Skeletal muscle satellite cell (primary cell): ENCODE data around the gene SLC4A9. TPM values are rescaled to one million over a fixed set of nuclear protein-coding genes. Genes with fewer than 3 reads are reported as not detected.
"Not testable (repeated sequence)": the region's sequence is repeated elsewhere in the genome, so short reads cannot be mapped to it uniquely, and the experiment has no call there.

ENCODE experiments used
- H3K27me3 ChIP-seq: 2 replicates; pipeline ENCODE4 v1.7.0; 2013; ENCODE audit warnings: low read length; ENCODE audit not compliant: control insufficient read depth, insufficient read depth
- H3K36me3 ChIP-seq: 2 replicates; pipeline ENCODE4 v1.7.0; 2013; ENCODE audit warnings: mild to moderate bottlenecking, control low read depth, low read length; ENCODE audit not compliant: insufficient read depth
- H3K4me1 ChIP-seq: 2 replicates; pipeline ENCODE4 v1.7.0; 2013; ENCODE audit warnings: low read length; ENCODE audit not compliant: control insufficient read depth, insufficient read depth
- H3K4me2 ChIP-seq: 2 replicates; pipeline ENCODE4 v1.7.0; 2013; ENCODE audit warnings: mild to moderate bottlenecking, low read length
- H3K4me3 ChIP-seq: 2 replicates; pipeline ENCODE4 v1.7.0; 2013; ENCODE audit warnings: low read length
- H3K9ac ChIP-seq: 2 replicates; pipeline ENCODE4 v1.7.0; 2013; ENCODE audit warnings: mild to moderate bottlenecking, low read depth, low read length, moderate library complexity
- H3K9me3 ChIP-seq: replicated peaks from 2 replicates; pipeline ENCODE4 v1.7.0; 2013; ENCODE audit warnings: mild to moderate bottlenecking, control low read depth, low read length
- small RNA-seq: library from RNA; depleted of rRNA; stranded (forward); fragments of <200 nt; gene quantifications from one replicate; pipeline ENCODE3, GENCODE V24; 2012

The SLC4A9 gene

GRCh38 chr5:140408750-140409241 lies 48.8 kb downstream of the SLC4A9 start:
- H3K4me3 ChIP-seq, result no peak overlapping the region

DNA sequence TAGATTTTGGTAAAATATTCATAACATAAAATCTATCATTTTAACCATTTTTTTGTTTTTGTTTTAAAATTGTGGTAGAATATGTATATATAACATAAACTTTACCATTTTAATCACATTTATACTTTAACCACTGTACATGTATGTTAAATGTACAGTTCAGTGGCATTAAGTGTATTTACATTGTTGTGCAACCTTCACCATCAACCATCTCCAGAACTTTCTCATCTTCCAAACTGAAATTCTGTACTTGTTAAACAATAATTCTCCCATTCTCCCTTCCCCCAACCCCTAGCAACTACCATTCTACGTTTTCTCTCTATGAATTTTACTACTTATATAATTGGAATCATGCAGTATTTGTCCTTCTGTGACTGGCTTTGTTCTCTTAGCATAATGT lies 53.2 kb downstream of the SLC4A9 start:
- Histone ChIP-seq H3K9ac (no peak overlapping the region), H3K27me3 (no peaks in the 10 kb centered on the region), H3K36me3 (no peaks in the 10 kb centered on the region), H3K9me3 (no peaks in the 10 kb centered on the region), H3K4me1 (no peaks in the 10 kb centered on the region), H3K4me2 (no peak overlapping the region), H3K4me3 (no peak overlapping the region)

More at GRCh38 chr5:140408750-140409241, 48.8 kb downstream of the SLC4A9 start:
- Histone ChIP-seq H3K27me3 (no peaks in the 10 kb centered on the region), H3K4me1 (peaks cover 10% of the 10 kb centered on the region), H3K36me3 (peaks cover 6% of the 10 kb centered on the region), H3K9me3 (no peaks in the 10 kb centered on the region), H3K4me2 (no peak overlapping the region), H3K9ac (no peak overlapping the region)

- H3K27me3 ChIP-seq, result no peaks in the 10 kb centered on the region
- no peak overlapping the region for H3K4me2 ChIP-seq
- H3K9ac ChIP-seq, result no peak overlapping the region
- no peak overlapping the region for H3K4me3 ChIP-seq
- no peaks in the 10 kb centered on the region for H3K36me3 ChIP-seq
- H3K4me1 ChIP-seq, result no peaks in the 10 kb centered on the region
- H3K9me3 ChIP-seq, result no peaks in the 10 kb centered on the region
Observed at GRCh38 chr5:140417235-140417634, 57.2 kb downstream of the SLC4A9 start.

DNA sequence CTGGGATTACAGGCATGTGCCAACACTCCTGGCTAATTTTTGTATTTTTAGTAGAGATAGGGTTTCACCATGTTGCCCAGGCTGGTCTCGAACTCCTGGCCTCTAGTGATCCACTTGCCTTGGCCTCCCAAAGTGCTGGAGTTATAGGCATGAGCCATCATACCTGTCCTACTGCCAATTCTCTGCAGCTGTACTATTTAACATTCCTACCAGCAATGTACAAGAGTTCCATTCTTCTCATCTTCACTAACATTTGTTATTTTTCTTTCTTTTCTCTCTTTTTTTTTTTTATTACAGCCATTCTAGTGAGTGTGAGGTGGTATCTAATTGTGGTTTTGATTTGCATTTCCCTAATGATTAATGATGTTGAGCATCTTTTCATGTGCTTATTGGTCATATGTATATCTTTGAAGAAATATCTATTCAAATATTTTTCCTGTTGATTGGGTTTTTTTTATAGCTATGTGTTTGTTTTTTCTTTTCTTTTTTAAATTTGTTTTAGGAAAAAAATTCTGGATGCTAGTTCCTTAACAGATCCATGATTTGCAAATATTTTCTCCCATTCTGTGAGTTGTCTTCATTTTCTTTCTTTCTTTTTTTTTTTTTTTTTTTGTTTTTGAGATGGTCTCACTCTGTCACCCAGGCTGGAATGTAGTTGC lies 59.0 kb downstream of the SLC4A9 start:
- no peak overlapping the region for H3K9ac ChIP-seq
- no peak overlapping the region for H3K4me2 ChIP-seq
- no peaks in the 10 kb centered on the region for H3K4me1 ChIP-seq
- no peaks in the 10 kb centered on the region for H3K27me3 ChIP-seq
- no peaks in the 10 kb centered on the region for H3K9me3 ChIP-seq
- H3K4me3 ChIP-seq, result no peak overlapping the region
- H3K36me3 ChIP-seq, result no peaks in the 10 kb centered on the region

- Histone ChIP-seq H3K36me3 (no peaks in the 10 kb centered on the region), H3K9me3 (no peaks in the 10 kb centered on the region), H3K4me2 (no peak overlapping the region), H3K4me3 (no peak overlapping the region), H3K27me3 (no peaks in the 10 kb centered on the region), H3K4me1 (no peaks in the 10 kb centered on the region), H3K9ac (no peak overlapping the region)
Observed at GRCh38 chr5:140420226-140420570, 60.2 kb downstream of the SLC4A9 start.

- H3K27me3 ChIP-seq, result no peaks in the 10 kb centered on the region
- no peaks in the 10 kb centered on the region for H3K4me1 ChIP-seq
- no peak overlapping the region for H3K4me2 ChIP-seq
- no peaks in the 10 kb centered on the region for H3K36me3 ChIP-seq
- H3K4me3 ChIP-seq, result no peak overlapping the region
- no peak overlapping the region for H3K9ac ChIP-seq
- H3K9me3 ChIP-seq, result no peaks in the 10 kb centered on the region
Observed at GRCh38 chr5:140420665-140421361, 60.8 kb downstream of the SLC4A9 start.

GRCh38 chr5:140421375-140421774 lies 61.4 kb downstream of the SLC4A9 start:
- H3K4me1 ChIP-seq, H3K27me3 ChIP-seq, H3K9ac ChIP-seq, H3K36me3 ChIP-seq, H3K4me3 ChIP-seq, H3K4me2 ChIP-seq, H3K9me3 ChIP-seq: not testable (repeated sequence)

GRCh38 chr5:140423609-140424008 lies 63.6 kb downstream of the SLC4A9 start:
- H3K9ac ChIP-seq, result no peak overlapping the region
- no peaks in the 10 kb centered on the region for H3K27me3 ChIP-seq
- no peak overlapping the region for H3K4me3 ChIP-seq
- no peaks in the 10 kb centered on the region for H3K9me3 ChIP-seq
- H3K4me1 ChIP-seq, result no peaks in the 10 kb centered on the region
- H3K4me2 ChIP-seq, result no peak overlapping the region
- no peaks in the 10 kb centered on the region for H3K36me3 ChIP-seq

- H3K4me2 ChIP-seq, result no peak overlapping the region
- no peaks in the 10 kb centered on the region for H3K36me3 ChIP-seq
- no peaks in the 10 kb centered on the region for H3K4me1 ChIP-seq
- no peak overlapping the region for H3K9ac ChIP-seq
- H3K4me3 ChIP-seq, result no peak overlapping the region
- H3K9me3 ChIP-seq, result no peaks in the 10 kb centered on the region
- H3K27me3 ChIP-seq, result no peaks in the 10 kb centered on the region
Observed at GRCh38 chr5:140424135-140424534, 64.1 kb downstream of the SLC4A9 start.

Small RNAs within 50 kb of the gene (small RNA-seq; reads per million reads assigned to genes)
- not detected for gene RNU4-14P
